SK-N-SH (cell line): ENCODE measurements around the gene CDH13. TPM values are rescaled to one million over a fixed set of nuclear protein-coding genes. Genes with fewer than 3 reads are reported as not detected.

ENCODE experiments used
- CTCF ChIA-PET: fragments of 300-600, 350-600 bp; formaldehyde crosslinking; extraction: SDS; loops from one replicate; lab custom pipeline; 2021; lab: Yijun Ruan, JAX
- POLR2A ChIA-PET: fragments of 350-600 bp; sonication (Branson Sonifier 250); formaldehyde crosslinking; extraction: SDS; loops from one replicate; lab custom pipeline; 2020; ENCODE audit warnings: antibody characterized with exemption, inconsistent platforms; lab: Yijun Ruan, JAX
- DNase-seq: peaks from one replicate; pipeline ENCODE4 v3.0.0; 2012
- H2AFZ ChIP-seq: fragments of 200-600 bp; sonication (generic); 2 replicates; pipeline ENCODE4 v1.8.1; 2016; ENCODE audit warnings: antibody characterized with exemption, mild to moderate bottlenecking, low read depth
- H3F3A ChIP-seq: fragments of 200-600 bp; sonication (generic); replicated peaks from 2 replicates; pipeline ENCODE3; 2016; ENCODE audit warnings: antibody characterized with exemption, mild to moderate bottlenecking; ENCODE audit not compliant: insufficient read depth
- H3K27ac ChIP-seq, 2 experiments: fragments of 200-500 bp in 1 of 2; fragments of 200-600 bp in 1 of 2; sonication (Bioruptor generic) in 1 of 2; sonication (generic), shearing (Covaris generic) in 1 of 2; 2 replicates each; pipeline versions ENCODE4 v1.5.1 to v1.6.1; 2014 to 2016; ENCODE audit warnings: low read depth in 2 of 2, inconsistent platforms in 1 of 2, low read length in 1 of 2, mild to moderate bottlenecking in 1 of 2, mixed read lengths in 1 of 2
- H3K27me3 ChIP-seq: fragments of 200-600 bp; sonication (generic), shearing (Covaris generic); 2 replicates; pipeline ENCODE4 v1.6.1; 2016; ENCODE audit warnings: mixed run types; ENCODE audit not compliant: insufficient read depth
- H3K36me3 ChIP-seq, 2 experiments: fragments of 200-500 bp in 1 of 2; fragments of 200-600 bp in 1 of 2; sonication (Bioruptor generic) in 1 of 2; sonication (generic) in 1 of 2; replicated peaks in 1 of 2; 2 replicates each; pipeline versions ENCODE3 to v1.5.1; 2014 to 2016; ENCODE audit warnings: low read length in 1 of 2, mild to moderate bottlenecking in 1 of 2; ENCODE audit not compliant: insufficient read depth in 2 of 2, control insufficient read depth in 1 of 2
- H3K4me1 ChIP-seq, 2 experiments: fragments of 200-500 bp in 1 of 2; fragments of 200-600 bp in 1 of 2; sonication (Bioruptor generic) in 1 of 2; sonication (generic), shearing (Covaris generic) in 1 of 2; 2 replicates each; pipeline versions ENCODE4 v1.5.1 to v1.6.1; 2014 to 2016; ENCODE audit warnings: low read depth in 1 of 2, low read length in 1 of 2, mixed run types in 1 of 2; ENCODE audit not compliant: insufficient read depth in 2 of 2, control insufficient read depth in 1 of 2
- H3K4me2 ChIP-seq: fragments of 200-600 bp; sonication (generic), shearing (Covaris generic); 2 replicates; pipeline ENCODE4 v1.6.1; 2017; ENCODE audit warnings: mixed run types
- H3K4me3 ChIP-seq, 2 experiments: fragments of 200-500 bp in 1 of 2; fragments of 200-600 bp in 1 of 2; sonication (Bioruptor generic) in 1 of 2; sonication (generic), shearing (Covaris generic) in 1 of 2; 2 replicates each; pipeline versions ENCODE4 v1.5.1 to v1.8.1; 2014 to 2016; ENCODE audit warnings: low read depth in 2 of 2, inconsistent platforms in 1 of 2, low read length in 1 of 2, mild to moderate bottlenecking in 1 of 2, mixed read lengths in 1 of 2, moderate library complexity in 1 of 2
- H3K79me2 ChIP-seq: fragments of 200-600 bp; sonication (generic); 2 replicates; pipeline ENCODE4 v1.8.1; 2017; ENCODE audit warnings: mild to moderate bottlenecking; ENCODE audit not compliant: insufficient read depth
- H3K9ac ChIP-seq: fragments of 200-600 bp; sonication (generic); 2 replicates; pipeline ENCODE4 v1.6.1; 2017; ENCODE audit warnings: mixed run types
- H3K9me2 ChIP-seq: fragments of 200-600 bp; sonication (generic); 2 replicates; pipeline ENCODE4 v1.6.1; 2017; ENCODE audit warnings: mixed run types
- H3K9me3 ChIP-seq: fragments of 200-600 bp; sonication (generic); 2 replicates; pipeline ENCODE4 v1.6.1; 2017; ENCODE audit warnings: mixed run types, mild to moderate bottlenecking, moderate library complexity
- H4K20me1 ChIP-seq: fragments of 200-600 bp; sonication (generic); 2 replicates; pipeline ENCODE4 v1.6.1; 2017; ENCODE audit warnings: mild to moderate bottlenecking, mixed run types; ENCODE audit not compliant: insufficient read depth
- MEF2A ChIP-seq: IDR thresholded peaks from 2 replicates; pipeline ENCODE4 v1.4.0; 2012; ENCODE audit warnings: low read depth, borderline replicate concordance
- MXI1 ChIP-seq: IDR thresholded peaks from 2 replicates; pipeline ENCODE4 v1.6.1; 2012; ENCODE audit warnings: mild to moderate bottlenecking, low read depth, low read length, improper control_type of control experiment
- NFIC ChIP-seq: IDR thresholded peaks from 2 replicates; pipeline ENCODE4 v1.4.0; 2012; ENCODE audit warnings: borderline replicate concordance
- NRF1 ChIP-seq: IDR thresholded peaks from 2 replicates; pipeline ENCODE4 v1.6.1; 2012; ENCODE audit warnings: low read depth, mild to moderate bottlenecking, low read length
- TCF12 ChIP-seq: IDR thresholded peaks from 2 replicates; pipeline ENCODE4 v1.4.0; 2012
- WGBS: methylation state at CpG from one replicate; pipeline ENCODE4 v1.1.6; 2017; ENCODE audit warnings: low lambda C conversion rate; 5-methylcytosine and 5-hydroxymethylcytosine counted together
- polyA plus RNA-seq, 3 experiments: library from polyadenylated mRNA; depleted of rRNA; stranded (reverse); fragments of >200 nt; gene quantifications; 2 replicates each; pipeline ENCODE4 v1.2.3, GENCODE V29; 2012
- TF ChIP-seq, protein P1 (sequence below): IDR thresholded peaks from 2 replicates; pipeline ENCODE4; 2012
- TF ChIP-seq, protein P2 (sequence below): fragments of 150-350 bp; IDR thresholded peaks from 2 replicates; pipeline ENCODE4 v1.6.1; 2016; ENCODE audit warnings: mild to moderate bottlenecking, low read depth, low read length

CDH13 gene
- polyA plus RNA-seq, 1 of the 3 experiments (the other 2 are of a cell fraction): 93.0 TPM

DNA sequence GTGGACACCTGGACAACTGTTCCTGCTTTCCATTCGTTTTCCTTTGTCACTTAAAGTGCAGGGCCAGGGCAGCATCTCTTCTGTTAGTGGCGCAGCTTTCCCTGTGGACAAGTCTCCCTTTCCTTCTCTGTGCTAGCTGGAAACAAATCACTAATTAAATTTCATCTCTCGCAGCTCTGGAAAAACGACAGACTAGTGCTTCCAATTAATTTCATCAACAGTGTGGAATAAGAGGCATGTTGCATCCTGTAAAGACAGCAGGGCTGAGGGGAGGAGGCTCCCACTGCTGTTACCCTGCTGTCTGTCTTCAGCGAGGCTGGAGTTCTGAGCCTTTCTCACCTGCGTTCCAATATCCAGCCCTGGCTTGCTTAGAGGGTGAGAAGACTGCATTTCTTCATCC lies 828.9 kb downstream of the CDH13 start:
- ChIA-PET CTCF (no interaction called here), POLR2A (no interaction called here)
- Histone ChIP-seq H4K20me1 (no peaks in the 10 kb centered on the region), H3K9me2 (no peaks in the 10 kb centered on the region), H3K9me3 (no peaks in the 10 kb centered on the region), H2AFZ (no peak overlapping the region), H3F3A (peaks cover 8% of the 10 kb centered on the region), H3K27ac (no peak overlapping the region), H3K4me2 (no peak overlapping the region), H3K4me3 (no peak overlapping the region), H3K79me2 (no peaks in the 10 kb centered on the region), H3K4me1 (peaks cover 0 to 8% of the 10 kb centered on the region in 2 experiments; a peak in 1 of 4 replicates), H3K36me3 (no peaks in the 10 kb centered on the region), H3K9ac (no peak overlapping the region), H3K27me3 (no peaks in the 10 kb centered on the region)
- 24% methylated on average over 6 of the region's 6 CpGs for WGBS
- no peak for DNase-seq
- TF ChIP-seq NFIC (no peak), MXI1 (no peak)

DNA sequence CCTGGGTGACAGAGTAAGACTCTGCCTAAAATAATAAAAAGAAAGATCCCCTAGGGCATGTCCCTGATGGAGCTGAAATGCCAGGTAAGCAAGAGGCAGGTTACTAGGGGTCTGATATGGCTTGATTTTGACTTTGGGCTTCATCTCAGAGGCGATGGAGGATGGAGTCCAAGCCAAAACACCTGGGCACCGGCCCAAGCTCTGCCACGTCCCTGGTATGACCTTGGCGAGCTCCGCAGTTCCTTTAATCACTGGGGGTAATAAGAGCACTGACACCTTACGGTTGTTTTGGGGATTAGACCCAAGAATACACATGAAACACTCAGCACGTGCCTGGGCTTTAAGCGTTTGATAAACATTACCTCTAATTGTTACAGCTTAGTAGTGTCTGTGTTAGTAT lies 830.2 kb downstream of the CDH13 start:
- Histone ChIP-seq H3K4me1 (peaks cover 0 to 8% of the 10 kb centered on the region in 2 experiments; a peak in 1 of 4 replicates), H3K27me3 (no peaks in the 10 kb centered on the region), H3K9me3 (no peaks in the 10 kb centered on the region), H2AFZ (no peak overlapping the region), H3F3A (peaks cover 8% of the 10 kb centered on the region), H3K27ac (no peak overlapping the region), H3K9ac (no peak overlapping the region), H3K79me2 (no peaks in the 10 kb centered on the region), H4K20me1 (no peaks in the 10 kb centered on the region), H3K4me3 (no peak overlapping the region), H3K9me2 (no peaks in the 10 kb centered on the region), H3K4me2 (no peak overlapping the region), H3K36me3 (no peaks in the 10 kb centered on the region)
- ChIA-PET POLR2A (no interaction called here), CTCF (interaction anchor here (2.9 kb wide), 1 partner anchor 10 kb away, joined by 9 read pairs; no protein-coding TSS in a partner anchor)
- TF ChIP-seq MEF2A (no peak), MXI1 (no peak), TCF12 (no peak), NRF1 (no peak)
- DNase-seq: no peak
- 40% methylated on average over 7 of the region's 8 CpGs for WGBS

DNA sequence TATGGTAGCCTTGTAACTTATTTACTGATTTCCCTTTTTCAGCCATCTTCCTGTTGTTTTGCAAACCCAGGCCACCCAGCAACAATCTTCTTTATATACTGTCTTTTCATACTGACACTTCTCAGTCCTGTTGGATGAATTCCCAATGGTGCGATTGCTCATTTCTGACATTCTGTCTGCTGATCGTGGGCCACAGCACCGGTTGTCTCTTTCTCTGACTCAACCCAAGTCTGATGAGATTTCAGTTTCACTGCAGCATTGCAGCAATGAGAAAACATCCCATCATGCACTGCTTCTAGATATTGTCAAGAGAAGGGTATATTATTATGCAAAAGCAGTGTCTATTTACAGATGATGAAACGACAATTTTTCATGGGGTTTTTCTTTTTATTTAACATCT lies 831.8 kb downstream of the CDH13 start:
- H3F3A ChIP-seq: peaks cover 8% of the 10 kb centered on the region
- no peaks in the 10 kb centered on the region for H3K27me3 ChIP-seq
- H3K27ac ChIP-seq: peak overlapping the region in 1 of 2 experiments; percentile 69; a peak in 2 of 4 replicates
- peak overlapping the region; percentile 75 for H2AFZ ChIP-seq
- H3K4me3 ChIP-seq: no peak overlapping the region
- POLR2A ChIA-PET: no interaction called here
- H4K20me1 ChIP-seq: no peaks in the 10 kb centered on the region
- no peaks in the 10 kb centered on the region for H3K36me3 ChIP-seq
- H3K9me3 ChIP-seq: no peaks in the 10 kb centered on the region
- H3K4me1 ChIP-seq: peaks cover 0 to 8% of the 10 kb centered on the region in 2 experiments; a peak in 1 of 4 replicates
- 7% methylated on average over 4 of the region's 4 CpGs for WGBS
- H3K4me2 ChIP-seq: 0 out of 2 replicates have a peak overlapping the region, but pooled peaks have one; percentile 34
- H3K9me2 ChIP-seq: no peaks in the 10 kb centered on the region
- no peaks in the 10 kb centered on the region for H3K79me2 ChIP-seq
- DNase-seq: no peak
- CTCF ChIA-PET: interaction anchor here (2.9 kb wide), 1 partner anchor 12 kb away, joined by 9 read pairs; no protein-coding TSS in a partner anchor
- H3K9ac ChIP-seq: no peak overlapping the region; the same call in 1 of the 2 replicates
- no peak for TF ChIP-seq TCF12
- TF ChIP-seq, protein P1, sequence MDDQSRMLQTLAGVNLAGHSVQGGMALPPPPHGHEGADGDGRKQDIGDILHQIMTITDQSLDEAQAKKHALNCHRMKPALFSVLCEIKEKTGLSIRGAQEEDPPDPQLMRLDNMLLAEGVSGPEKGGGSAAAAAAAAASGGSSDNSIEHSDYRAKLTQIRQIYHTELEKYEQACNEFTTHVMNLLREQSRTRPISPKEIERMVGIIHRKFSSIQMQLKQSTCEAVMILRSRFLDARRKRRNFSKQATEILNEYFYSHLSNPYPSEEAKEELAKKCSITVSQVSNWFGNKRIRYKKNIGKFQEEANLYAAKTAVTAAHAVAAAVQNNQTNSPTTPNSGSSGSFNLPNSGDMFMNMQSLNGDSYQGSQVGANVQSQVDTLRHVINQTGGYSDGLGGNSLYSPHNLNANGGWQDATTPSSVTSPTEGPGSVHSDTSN: peak; percentile 64
- TF ChIP-seq, protein P2, sequence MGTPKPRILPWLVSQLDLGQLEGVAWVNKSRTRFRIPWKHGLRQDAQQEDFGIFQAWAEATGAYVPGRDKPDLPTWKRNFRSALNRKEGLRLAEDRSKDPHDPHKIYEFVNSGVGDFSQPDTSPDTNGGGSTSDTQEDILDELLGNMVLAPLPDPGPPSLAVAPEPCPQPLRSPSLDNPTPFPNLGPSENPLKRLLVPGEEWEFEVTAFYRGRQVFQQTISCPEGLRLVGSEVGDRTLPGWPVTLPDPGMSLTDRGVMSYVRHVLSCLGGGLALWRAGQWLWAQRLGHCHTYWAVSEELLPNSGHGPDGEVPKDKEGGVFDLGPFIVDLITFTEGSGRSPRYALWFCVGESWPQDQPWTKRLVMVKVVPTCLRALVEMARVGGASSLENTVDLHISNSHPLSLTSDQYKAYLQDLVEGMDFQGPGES: no peak
- TF ChIP-seq NFIC: 0 out of 2 replicates have a peak, but pooled peaks have one; percentile 12
